Measurements from ENCODE around the gene CCNL2. TPM values are rescaled to one million over a fixed set of nuclear protein-coding genes. Genes with fewer than 3 reads are reported as not detected.

CCNL2 gene
- total RNA-seq, 2 donors from 2014 or later = 187 to 244 TPM

- Histone ChIP-seq H3K36me3 (ENCODE audit: control insufficient read depth, insufficient read depth, low read length) (peaks cover 29% of the 10 kb centered on the region), H3K4me3 (ENCODE audit: low read length) (peak overlapping the region; percentile 94), H3K9me3 (ENCODE audit: control insufficient read depth, low read length) (no peaks in the 10 kb centered on the region), H3K27me3 (ENCODE audit: control insufficient read depth, insufficient read depth, low read length, poor library complexity, severe bottlenecking) (no peaks in the 10 kb centered on the region), H3K4me1 (ENCODE audit: control insufficient read depth, insufficient read depth, low read length) (no peaks in the 10 kb centered on the region), H3K9ac (ENCODE audit: extremely low read depth, low read length, poor library complexity, severe bottlenecking) (peak overlapping the region; percentile 81), H3K27ac (ENCODE audit: low read depth, low read length) (peak overlapping the region; percentile 54)
- Mint-ChIP-seq H3K36me3 (ENCODE audit: low read depth) (peaks cover 48% of the 10 kb centered on the region), H3K4me1 (peaks cover 22% of the 10 kb centered on the region), H3K9me3 (peaks cover 13% of the 10 kb centered on the region), H3K4me3 (peak overlapping the region; percentile 88), H3K27ac (peak overlapping the region; percentile 84), H3K27me3 (ENCODE audit: insufficient read depth) (no peaks in the 10 kb centered on the region)
- DNase-seq = peak; percentile 68
- WGBS, 2 experiments (ENCODE audit: insufficient coverage in 1 of 2, insufficient read length in 1 of 2) = 4 to 7% methylated on average over 29 to 41 of the region's 41 CpGs
- TF ChIP-seq CTCF (conservative IDR thresholded peaks at IDR 0.05) = peak; percentile 45
These were observed 8.6 kb upstream of the CCNL2 start for GRCh38 chr1:1407636-1408318.

- Mint-ChIP-seq H3K4me1 (peaks cover 24% of the 10 kb centered on the region), H3K4me3 (peak within 1 kb of the TSS; percentile 88), H3K27me3 (ENCODE audit: insufficient read depth) (no peaks in the 10 kb centered on the region), H3K36me3 (ENCODE audit: low read depth) (peaks cover 47% of the 10 kb centered on the region), H3K27ac (peak within 1 kb of the TSS; percentile 87), H3K9me3 (peaks cover 6% of the 10 kb centered on the region)
- H3K4me3 ChIP-seq (ENCODE audit: low read length) = peak within 1 kb of the TSS; percentile 94
- H3K36me3 ChIP-seq (ENCODE audit: control insufficient read depth, insufficient read depth, low read length) = peaks cover 35% of the 10 kb centered on the region
- no peaks in the 10 kb centered on the region for H3K9me3 ChIP-seq (ENCODE audit: control insufficient read depth, low read length)
- no peak for TF ChIP-seq CTCF (conservative IDR thresholded peaks at IDR 0.05)
- peak within 1 kb of the TSS; percentile 70 for H3K27ac ChIP-seq (ENCODE audit: low read depth, low read length)
- H3K4me1 ChIP-seq (ENCODE audit: control insufficient read depth, insufficient read depth, low read length) = peaks cover 3% of the 10 kb centered on the region
- H3K9ac ChIP-seq (ENCODE audit: extremely low read depth, low read length, poor library complexity, severe bottlenecking) = peak within 1 kb of the TSS; percentile 81
- no peaks in the 10 kb centered on the region for H3K27me3 ChIP-seq (ENCODE audit: control insufficient read depth, insufficient read depth, low read length, poor library complexity, severe bottlenecking)
- 0% methylated on average over 45 to 98 of the region's 98 CpGs for WGBS, 2 experiments (ENCODE audit: insufficient coverage in 1 of 2, insufficient read length in 1 of 2)
- DNase-seq = peak; percentile 96
These were observed 7.9 kb upstream of the CCNL2 start, which contains the start of gene MRPL20 for GRCh38 chr1:1406821-1407635. Gene MRPL20 (minus strand): TSS chr1:1407293. CDS start chr1:1407217, 76 bp downstream.

DNA sequence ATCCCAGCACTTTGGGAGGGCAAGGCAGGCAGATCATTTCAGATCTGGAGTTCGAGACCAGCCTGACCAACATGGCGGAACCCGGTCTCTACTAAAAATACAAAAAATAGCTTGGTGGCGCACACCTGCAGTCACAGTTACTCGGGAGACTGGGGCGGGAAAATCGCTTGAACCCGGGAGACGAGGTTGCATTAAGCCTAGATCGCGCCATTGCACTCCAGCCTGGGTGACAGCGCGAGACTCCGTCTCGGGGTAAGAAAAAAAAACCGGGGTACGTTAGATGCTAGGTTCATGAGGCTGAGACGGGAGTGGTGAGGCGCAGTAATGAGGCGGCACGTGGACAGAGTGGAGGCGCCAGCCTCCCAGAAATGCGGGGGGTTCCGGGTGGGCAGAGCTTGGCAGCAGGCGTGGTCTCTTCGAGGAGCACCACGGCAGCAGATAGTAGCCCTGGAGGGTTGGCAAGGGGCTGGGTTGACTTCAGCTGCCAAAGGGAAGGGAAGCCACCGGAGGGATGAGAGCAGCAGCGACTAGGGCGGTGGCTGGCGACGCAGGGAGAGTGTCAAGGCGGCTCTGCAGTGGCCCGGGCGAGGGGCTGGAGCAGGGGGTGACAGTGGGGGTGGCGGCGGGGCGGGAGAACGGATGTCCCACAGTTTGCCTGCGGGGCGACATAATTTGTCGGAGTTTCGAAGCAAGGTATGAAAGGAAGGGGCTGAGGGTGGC lies 7.1 kb upstream of the CCNL2 start:
- no peaks in the 10 kb centered on the region for H3K27me3 Mint-ChIP-seq (ENCODE audit: insufficient read depth)
- peak overlapping the region; percentile 81 for H3K9ac ChIP-seq (ENCODE audit: extremely low read depth, low read length, poor library complexity, severe bottlenecking)
- H3K9me3 Mint-ChIP-seq = peaks cover under 1% of the 10 kb centered on the region
- WGBS, 2 experiments (ENCODE audit: insufficient coverage in 1 of 2, insufficient read length in 1 of 2) = 53 to 62% methylated on average over 36 to 43 of the region's 43 CpGs
- H3K4me3 Mint-ChIP-seq = peak overlapping the region; percentile 88
- H3K4me1 Mint-ChIP-seq = peaks cover 31% of the 10 kb centered on the region
- H3K27ac ChIP-seq (ENCODE audit: low read depth, low read length) = no peak overlapping the region
- no peak for DNase-seq
- peak overlapping the region; percentile 94 for H3K4me3 ChIP-seq (ENCODE audit: low read length)
- H3K36me3 ChIP-seq (ENCODE audit: control insufficient read depth, insufficient read depth, low read length) = peaks cover 42% of the 10 kb centered on the region
- no peaks in the 10 kb centered on the region for H3K9me3 ChIP-seq (ENCODE audit: control insufficient read depth, low read length)
- H3K36me3 Mint-ChIP-seq (ENCODE audit: low read depth) = peaks cover 51% of the 10 kb centered on the region
- TF ChIP-seq CTCF (conservative IDR thresholded peaks at IDR 0.05) = no peak
- peaks cover 7% of the 10 kb centered on the region for H3K4me1 ChIP-seq (ENCODE audit: control insufficient read depth, insufficient read depth, low read length)
- H3K27me3 ChIP-seq (ENCODE audit: control insufficient read depth, insufficient read depth, low read length, poor library complexity, severe bottlenecking) = no peaks in the 10 kb centered on the region
- H3K27ac Mint-ChIP-seq = peak overlapping the region; percentile 78
